MM.1S (cell line): ENCODE measurements around the gene KIAA1217.

Experiments used
- DNase-seq: peaks from one replicate; pipeline ENCODE4 v3.0.0-alpha.2; 2015
- H2AFZ ChIP-seq: fragments of 300-600 bp; sonication (generic); 2 replicates; pipeline ENCODE4 v1.6.0; 2016; ENCODE audit warnings: antibody characterized with exemption, low read length
- H3F3A ChIP-seq: fragments of 300-600 bp; sonication (generic); 2 replicates; pipeline ENCODE4 v1.6.1; 2016; ENCODE audit warnings: mild to moderate bottlenecking, antibody characterized with exemption, low read length, moderate library complexity, mixed read lengths; ENCODE audit not compliant: insufficient read depth
- H3K27ac ChIP-seq: fragments of 300-600 bp; sonication (generic); 2 replicates; pipeline ENCODE4 v1.5.1; 2016; ENCODE audit warnings: mild to moderate bottlenecking, low read length
- H3K27me3 ChIP-seq: fragments of 300-600 bp; sonication (generic); replicated peaks from 2 replicates; pipeline ENCODE4 v1.6.0; 2016; ENCODE audit warnings: low read length; ENCODE audit not compliant: insufficient read depth
- H3K36me3 ChIP-seq: fragments of 300-600 bp; sonication (generic); replicated peaks from 2 replicates; pipeline ENCODE4 v1.6.1; 2016; ENCODE audit warnings: mild to moderate bottlenecking, low read length, mixed read lengths; ENCODE audit not compliant: insufficient read depth
- H3K4me1 ChIP-seq: fragments of 300-600 bp; sonication (generic); 2 replicates; pipeline ENCODE4 v1.6.1; 2016; ENCODE audit warnings: low read length, mixed read lengths
- H3K4me2 ChIP-seq: fragments of 300-600 bp; sonication (generic); 2 replicates; pipeline ENCODE4 v1.6.0; 2016; ENCODE audit warnings: low read depth, low read length
- H3K4me3 ChIP-seq: fragments of 300-600 bp; sonication (generic); 2 replicates; pipeline ENCODE4 v1.5.1; 2016; ENCODE audit warnings: low read length, mixed read lengths
- H3K79me2 ChIP-seq: fragments of 300-600 bp; sonication (generic); 2 replicates; pipeline ENCODE4 v1.6.1; 2016; ENCODE audit warnings: mixed run types, low read length, mixed read lengths
- H3K9ac ChIP-seq: fragments of 300-600 bp; sonication (generic); 2 replicates; pipeline ENCODE4 v1.6.1; 2016; ENCODE audit warnings: low read length, mixed read lengths
- H3K9me2 ChIP-seq: fragments of 300-600 bp; sonication (generic); replicated peaks from 2 replicates; pipeline ENCODE4 v1.6.1; 2016; ENCODE audit warnings: mild to moderate bottlenecking, low read length, mixed read lengths; ENCODE audit not compliant: insufficient read depth
- H3K9me3 ChIP-seq: fragments of 300-600 bp; sonication (generic); replicated peaks from 2 replicates; pipeline ENCODE4 v1.6.1; 2016; ENCODE audit warnings: mild to moderate bottlenecking, low read length, mixed read lengths; ENCODE audit not compliant: insufficient read depth
- H4K20me1 ChIP-seq: fragments of 300-600 bp; sonication (generic); 2 replicates; pipeline ENCODE4 v1.6.1; 2016; ENCODE audit warnings: mild to moderate bottlenecking, low read length, moderate library complexity, mixed read lengths; ENCODE audit not compliant: insufficient read depth
- EZH2 ChIP-seq: fragments of 300-600 bp; sonication (generic); optimal IDR thresholded peaks from 2 replicates; pipeline ENCODE3; 2017; ENCODE audit warnings: low read depth, mild to moderate bottlenecking, antibody characterized with exemption, low read length, mixed read lengths
- EZH2phosphoT487 ChIP-seq: fragments of 300-600 bp; sonication (generic); IDR thresholded peaks from 2 replicates; pipeline ENCODE4 v1.6.1; 2018; ENCODE audit warnings: antibody characterized with exemption, low read length
- TF ChIP-seq, protein P1 (sequence below): fragments of 300-600 bp; sonication (generic); IDR thresholded peaks from 2 replicates; pipeline ENCODE4 v1.5.1; 2016; ENCODE audit warnings: antibody characterized with exemption, low read length, mixed read lengths

KIAA1217 gene

DNA sequence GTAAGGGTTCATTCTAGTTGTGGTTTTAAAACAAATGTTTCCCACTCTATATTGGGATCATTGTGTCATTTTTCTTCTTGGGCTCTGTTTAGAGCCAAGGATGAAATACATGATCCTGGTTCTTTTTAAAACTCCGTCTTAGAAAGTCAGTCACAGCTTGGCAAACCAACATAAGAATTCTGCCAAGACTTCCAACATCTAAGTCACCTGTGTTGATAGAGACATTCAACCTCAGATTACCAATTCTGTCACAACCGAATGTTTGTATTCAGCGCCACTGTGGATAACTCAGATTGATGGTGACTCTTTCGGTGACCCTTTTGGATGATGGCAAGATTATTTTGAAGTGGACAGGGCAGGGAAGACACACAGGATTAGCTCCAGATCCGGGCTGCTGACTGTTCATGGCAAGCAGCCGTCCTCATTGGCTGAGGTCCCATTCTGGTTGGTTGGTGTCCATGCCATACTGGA, 259.4 kb downstream of the KIAA1217 start:
- H3K9me2 ChIP-seq, result no peaks in the 10 kb centered on the region
- H2AFZ ChIP-seq, result no peak overlapping the region
- no peaks in the 10 kb centered on the region for H3K27me3 ChIP-seq
- TF ChIP-seq, protein P1, sequence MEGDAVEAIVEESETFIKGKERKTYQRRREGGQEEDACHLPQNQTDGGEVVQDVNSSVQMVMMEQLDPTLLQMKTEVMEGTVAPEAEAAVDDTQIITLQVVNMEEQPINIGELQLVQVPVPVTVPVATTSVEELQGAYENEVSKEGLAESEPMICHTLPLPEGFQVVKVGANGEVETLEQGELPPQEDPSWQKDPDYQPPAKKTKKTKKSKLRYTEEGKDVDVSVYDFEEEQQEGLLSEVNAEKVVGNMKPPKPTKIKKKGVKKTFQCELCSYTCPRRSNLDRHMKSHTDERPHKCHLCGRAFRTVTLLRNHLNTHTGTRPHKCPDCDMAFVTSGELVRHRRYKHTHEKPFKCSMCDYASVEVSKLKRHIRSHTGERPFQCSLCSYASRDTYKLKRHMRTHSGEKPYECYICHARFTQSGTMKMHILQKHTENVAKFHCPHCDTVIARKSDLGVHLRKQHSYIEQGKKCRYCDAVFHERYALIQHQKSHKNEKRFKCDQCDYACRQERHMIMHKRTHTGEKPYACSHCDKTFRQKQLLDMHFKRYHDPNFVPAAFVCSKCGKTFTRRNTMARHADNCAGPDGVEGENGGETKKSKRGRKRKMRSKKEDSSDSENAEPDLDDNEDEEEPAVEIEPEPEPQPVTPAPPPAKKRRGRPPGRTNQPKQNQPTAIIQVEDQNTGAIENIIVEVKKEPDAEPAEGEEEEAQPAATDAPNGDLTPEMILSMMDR, result no peak
- TF ChIP-seq EZH2phosphoT487 (no peak), EZH2 (no peak)
- no peaks in the 10 kb centered on the region for H4K20me1 ChIP-seq
- peaks cover 39% of the 10 kb centered on the region for H3K4me1 ChIP-seq
- no peak overlapping the region for H3K4me2 ChIP-seq
- no peaks in the 10 kb centered on the region for H3K36me3 ChIP-seq
- H3K4me3 ChIP-seq, result no peak overlapping the region
- peaks cover 70% of the 10 kb centered on the region for H3K79me2 ChIP-seq
- peaks cover 20% of the 10 kb centered on the region for H3F3A ChIP-seq
- no peaks in the 10 kb centered on the region for H3K9me3 ChIP-seq
- no peak for DNase-seq
- H3K27ac ChIP-seq, result no peak overlapping the region
- H3K9ac ChIP-seq, result no peak overlapping the region

DNA sequence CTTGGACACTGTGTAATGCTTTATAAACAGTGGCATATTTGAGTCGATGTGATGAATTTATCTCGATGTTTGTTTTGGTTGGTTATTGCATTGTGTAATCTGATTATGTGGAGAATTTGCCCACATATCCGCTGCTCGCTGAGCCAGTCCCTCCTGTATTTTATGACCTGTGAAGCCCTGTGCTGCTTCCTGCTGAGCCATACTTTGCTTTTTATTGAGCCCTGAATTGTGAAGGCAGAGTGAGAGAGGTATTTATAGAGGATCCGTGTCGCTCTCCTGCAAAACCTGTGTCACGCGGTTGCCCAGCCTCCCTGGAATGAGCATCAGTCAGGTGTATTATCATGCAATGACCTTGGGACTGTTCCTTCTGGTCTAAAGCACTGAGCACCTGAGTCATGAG, 261.1 kb downstream of the KIAA1217 start:
- Histone ChIP-seq H3K27me3 (no peaks in the 10 kb centered on the region), H3K4me3 (no peak overlapping the region), H3K27ac (no peak overlapping the region), H3K4me2 (no peak overlapping the region), H3K9me3 (no peaks in the 10 kb centered on the region), H3K79me2 (peaks cover 64% of the 10 kb centered on the region), H3K36me3 (peaks cover 5% of the 10 kb centered on the region; the same call in 1 of the 2 replicates), H3K4me1 (peaks cover 22% of the 10 kb centered on the region), H3F3A (peaks cover 20% of the 10 kb centered on the region), H3K9ac (no peak overlapping the region), H4K20me1 (no peaks in the 10 kb centered on the region), H2AFZ (no peak overlapping the region), H3K9me2 (no peaks in the 10 kb centered on the region)
- TF ChIP-seq, protein P1, result no peak
- TF ChIP-seq EZH2 (no peak), EZH2phosphoT487 (no peak)
- DNase-seq, result no peak

DNA sequence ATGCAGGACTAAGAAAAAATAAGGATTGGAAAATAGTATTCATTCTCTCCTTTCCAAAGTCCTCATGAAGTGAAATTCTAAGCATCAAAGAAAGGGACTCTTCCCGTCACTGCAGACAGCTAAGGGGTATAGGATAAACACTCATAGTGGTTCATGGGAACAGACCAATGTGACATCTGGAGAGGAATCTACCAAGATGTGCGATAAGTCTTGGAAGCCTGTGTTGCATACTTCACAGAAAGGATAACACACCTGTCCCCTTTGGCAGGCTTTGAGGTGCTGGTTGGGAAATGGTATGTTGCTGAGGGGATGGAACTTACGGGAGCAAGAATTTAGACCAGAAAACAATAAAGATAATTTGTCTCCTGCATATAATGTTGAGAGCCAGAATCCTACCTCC, 266.7 kb downstream of the KIAA1217 start:
- Histone ChIP-seq H3K4me1 (no peaks in the 10 kb centered on the region), H4K20me1 (no peaks in the 10 kb centered on the region), H3K27ac (no peak overlapping the region), H3K9me2 (no peaks in the 10 kb centered on the region), H3K79me2 (peaks cover 65% of the 10 kb centered on the region), H3K9me3 (no peaks in the 10 kb centered on the region), H3K4me2 (no peak overlapping the region), H3K36me3 (peaks cover 8% of the 10 kb centered on the region; the same call in 1 of the 2 replicates), H3K4me3 (no peak overlapping the region), H3K27me3 (no peaks in the 10 kb centered on the region), H2AFZ (no peak overlapping the region), H3F3A (no peaks in the 10 kb centered on the region), H3K9ac (no peak overlapping the region)
- TF ChIP-seq, protein P1, result no peak
- no peak for TF ChIP-seq EZH2
- no peak for TF ChIP-seq EZH2phosphoT487
- DNase-seq, result no peak
